ENCODE results near the gene IQCE.

Gene IQCE

DNA sequence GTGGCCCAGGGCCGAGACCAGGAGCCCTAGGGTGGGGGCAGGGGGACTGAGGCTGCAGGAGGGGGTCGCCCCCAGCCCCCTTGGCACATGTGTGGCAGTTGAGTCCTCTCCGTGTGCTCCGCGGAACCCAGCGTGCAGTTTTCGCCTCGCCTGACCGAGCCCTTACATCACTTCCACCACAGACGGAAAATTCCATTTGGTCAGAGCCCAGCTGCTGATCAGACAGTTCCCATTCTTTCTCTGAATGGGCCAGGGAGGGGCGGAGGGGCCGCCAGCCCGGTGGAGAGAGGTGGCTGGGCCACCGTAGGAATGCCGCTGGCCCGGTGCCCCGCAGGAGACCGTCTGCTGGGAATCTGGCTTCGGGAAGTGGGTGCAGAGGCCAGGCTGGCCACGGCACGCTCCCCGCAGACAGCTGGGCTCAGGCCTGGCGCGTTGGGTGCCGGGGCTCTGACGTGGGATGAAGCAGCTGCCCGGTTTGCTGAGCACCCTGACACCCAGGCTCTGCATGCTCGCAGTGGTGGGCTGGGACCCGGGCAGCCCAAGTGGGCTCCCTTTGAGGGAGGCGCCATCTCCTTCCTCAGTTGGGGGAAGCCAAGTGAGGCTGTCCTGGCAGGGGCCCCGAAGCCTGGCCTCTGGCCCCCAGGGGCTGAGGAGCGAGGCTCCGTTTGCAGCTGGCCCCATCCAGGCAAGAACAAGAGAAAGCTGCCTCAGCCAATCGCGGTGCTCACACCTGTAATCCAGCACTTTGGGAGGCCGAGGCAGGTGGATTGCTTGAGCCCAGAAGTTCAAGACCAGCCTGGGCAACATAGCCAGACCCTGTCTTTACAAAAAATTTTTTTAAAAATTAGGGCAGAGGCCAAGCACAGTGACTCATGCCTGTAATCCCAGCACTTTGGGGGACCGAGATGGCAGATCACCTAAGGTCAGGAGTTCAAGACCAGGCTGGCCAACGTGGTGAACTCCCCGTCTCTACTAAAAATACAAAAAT is 82.9 kb downstream of the IQCE start:
- Histone ChIP-seq H3K14ac (ENCODE audit: low read length in 2 of 2) (peak overlapping the region in 1 of 2 experiments; percentile 85), H4K91ac (ENCODE audit: low read length) (peak overlapping the region; percentile 55), H2AK5ac (ENCODE audit: low read length, severe bottlenecking) (peak overlapping the region; percentile 57), H3K4me1 (ENCODE audit: control insufficient read depth, insufficient read depth, low read depth, low read length) (peaks cover 85% of the 10 kb centered on the region), H2BK12ac (ENCODE audit: low read length in 2 of 2) (peak overlapping the region in 1 of 2 experiments; percentile 59), H3K36me3 (ENCODE audit: control insufficient read depth in 1 of 2, insufficient read depth in 2 of 2, low read depth in 1 of 2, low read length in 2 of 2) (peaks cover 0 to 65% of the 10 kb centered on the region in 2 experiments), H3K27me3 (ENCODE audit: control insufficient read depth in 1 of 2, insufficient read depth in 1 of 2, low read length in 2 of 2) (no peaks in the 10 kb centered on the region), H3K9me3 (ENCODE audit: control insufficient read depth, low read length) (no peaks in the 10 kb centered on the region), H3K79me1 (replicated peaks; ENCODE audit: low read length, poor library complexity, severe bottlenecking) (no peaks in the 10 kb centered on the region), H3K18ac (ENCODE audit: low read depth in 1 of 2, low read length in 2 of 2) (peak overlapping the region; percentile 87 to 88), H3K4ac (ENCODE audit: low read depth in 1 of 2, low read length in 2 of 2) (peak overlapping the region; percentile 49 to 83), H2BK5ac (ENCODE audit: low read depth, low read length, poor library complexity, severe bottlenecking) (peak overlapping the region; percentile 91), H3K23ac (ENCODE audit: low read length in 2 of 2) (no peak overlapping the region), H4K8ac (ENCODE audit: low read length) (peak overlapping the region; percentile 86), H2AFZ (ENCODE audit: low read depth, low read length) (no peak overlapping the region), H2BK15ac (ENCODE audit: low read depth, poor library complexity, severe bottlenecking) (no peak overlapping the region), H3K27ac (ENCODE audit: low read length, poor library complexity, severe bottlenecking) (peak overlapping the region; percentile 99), H3K9ac (ENCODE audit: low read length) (peak overlapping the region; percentile 62), H2BK120ac (ENCODE audit: low read depth, low read length) (peak overlapping the region; percentile 88), H3K4me2 (ENCODE audit: low read length, poor library complexity, severe bottlenecking) (peak overlapping the region; percentile 18), H3K4me3 (ENCODE audit: insufficient read depth in 1 of 2, low read depth in 1 of 2, low read length in 2 of 2) (peak overlapping the region in 1 of 2 experiments; percentile 53)
- peak; percentile 98 for DNase-seq
- 35% methylated on average over 38 of the region's 39 CpGs for WGBS

GRCh38 chr7:2643386-2644219 is 84.8 kb downstream of the IQCE start:
- H2BK15ac ChIP-seq (ENCODE audit: low read depth, poor library complexity, severe bottlenecking) = peak overlapping the region; percentile 26
- peak overlapping the region; percentile 9 for H2BK120ac ChIP-seq (ENCODE audit: low read depth, low read length)
- peaks cover 5% of the 10 kb centered on the region for H3K79me1 ChIP-seq (replicated peaks; ENCODE audit: low read length, poor library complexity, severe bottlenecking)
- H3K18ac ChIP-seq (ENCODE audit: low read depth in 1 of 2, low read length in 2 of 2) = peak overlapping the region; percentile 48 to 80
- WGBS = 92% methylated on average over 29 of the region's 29 CpGs
- H2AK5ac ChIP-seq (ENCODE audit: low read length, severe bottlenecking) = peak overlapping the region; percentile 87
- H3K14ac ChIP-seq (ENCODE audit: low read length in 2 of 2) = peak overlapping the region in 1 of 2 experiments; percentile 35
- peak overlapping the region; percentile 45 to 49 for H2BK12ac ChIP-seq (ENCODE audit: low read length in 2 of 2)
- no peaks in the 10 kb centered on the region for H3K9me3 ChIP-seq (ENCODE audit: control insufficient read depth, low read length)
- peaks cover 75% of the 10 kb centered on the region for H3K4me1 ChIP-seq (ENCODE audit: control insufficient read depth, insufficient read depth, low read depth, low read length)
- peak overlapping the region in 1 of 2 experiments; percentile 36 for H3K4ac ChIP-seq (ENCODE audit: low read depth in 1 of 2, low read length in 2 of 2)
- H4K8ac ChIP-seq (ENCODE audit: low read length) = peak overlapping the region; percentile 64
- no peaks in the 10 kb centered on the region for H3K27me3 ChIP-seq (ENCODE audit: control insufficient read depth in 1 of 2, insufficient read depth in 1 of 2, low read length in 2 of 2)
- no peak overlapping the region for H3K4me3 ChIP-seq (ENCODE audit: insufficient read depth in 1 of 2, low read depth in 1 of 2, low read length in 2 of 2)
- no peak overlapping the region for H3K23ac ChIP-seq (ENCODE audit: low read length in 2 of 2)
- H4K91ac ChIP-seq (ENCODE audit: low read length) = peak overlapping the region; percentile 80
- DNase-seq = no peak
- H3K36me3 ChIP-seq (ENCODE audit: control insufficient read depth in 1 of 2, insufficient read depth in 2 of 2, low read depth in 1 of 2, low read length in 2 of 2) = peaks cover 13 to 75% of the 10 kb centered on the region in 2 experiments
- H3K4me2 ChIP-seq (ENCODE audit: low read length, poor library complexity, severe bottlenecking) = no peak overlapping the region
- peak overlapping the region; percentile 70 for H3K27ac ChIP-seq (ENCODE audit: low read length, poor library complexity, severe bottlenecking)
- H2BK5ac ChIP-seq (ENCODE audit: low read depth, low read length, poor library complexity, severe bottlenecking) = peak overlapping the region; percentile 59
- H3K9ac ChIP-seq (ENCODE audit: low read length) = no peak overlapping the region
- H2AFZ ChIP-seq (ENCODE audit: low read depth, low read length) = no peak overlapping the region

- Histone ChIP-seq H3K18ac (ENCODE audit: low read depth in 1 of 2, low read length in 2 of 2) (peak overlapping the region in 1 of 2 experiments; percentile 71), H3K23ac (ENCODE audit: low read length in 2 of 2) (no peak overlapping the region), H4K91ac (ENCODE audit: low read length) (peak overlapping the region; percentile 34), H4K8ac (ENCODE audit: low read length) (peak overlapping the region; percentile 46), H3K4me1 (ENCODE audit: control insufficient read depth, insufficient read depth, low read depth, low read length) (peaks cover 72% of the 10 kb centered on the region), H3K4me3 (ENCODE audit: insufficient read depth in 1 of 2, low read depth in 1 of 2, low read length in 2 of 2) (no peak overlapping the region), H3K27me3 (ENCODE audit: control insufficient read depth in 1 of 2, insufficient read depth in 1 of 2, low read length in 2 of 2) (no peaks in the 10 kb centered on the region), H3K4me2 (ENCODE audit: low read length, poor library complexity, severe bottlenecking) (no peak overlapping the region), H3K9me3 (ENCODE audit: control insufficient read depth, low read length) (no peaks in the 10 kb centered on the region), H3K14ac (ENCODE audit: low read length in 2 of 2) (peak overlapping the region in 1 of 2 experiments; percentile 61), H2AK5ac (ENCODE audit: low read length, severe bottlenecking) (peak overlapping the region; percentile 87), H2AFZ (ENCODE audit: low read depth, low read length) (no peak overlapping the region), H2BK120ac (ENCODE audit: low read depth, low read length) (no peak overlapping the region), H3K27ac (ENCODE audit: low read length, poor library complexity, severe bottlenecking) (peak overlapping the region; percentile 70), H2BK15ac (ENCODE audit: low read depth, poor library complexity, severe bottlenecking) (peak overlapping the region; percentile 26), H2BK12ac (ENCODE audit: low read length in 2 of 2) (peak overlapping the region in 1 of 2 experiments; percentile 87), H3K36me3 (ENCODE audit: control insufficient read depth in 1 of 2, insufficient read depth in 2 of 2, low read depth in 1 of 2, low read length in 2 of 2) (peaks cover 13 to 76% of the 10 kb centered on the region in 2 experiments), H2BK5ac (ENCODE audit: low read depth, low read length, poor library complexity, severe bottlenecking) (no peak overlapping the region), H3K79me1 (replicated peaks; ENCODE audit: low read length, poor library complexity, severe bottlenecking) (peaks cover 5% of the 10 kb centered on the region), H3K4ac (ENCODE audit: low read depth in 1 of 2, low read length in 2 of 2) (peak overlapping the region in 1 of 2 experiments; percentile 18), H3K9ac (ENCODE audit: low read length) (no peak overlapping the region)
- DNase-seq = no peak
- WGBS = 79% methylated on average over 6 of the region's 6 CpGs
Measured at GRCh38 chr7:2644220-2644561, 85.4 kb downstream of the IQCE start.
